ENCODE results near the gene GSTT2. TPM values are rescaled to one million over a fixed set of nuclear protein-coding genes. Genes with fewer than 3 reads are reported as not detected.

The GSTT2 gene
- total and polyA plus RNA-seq, 10 of the 15 experiments (the other 5 are each of a cell fraction or from before 2014, with no cell fraction given): not detected

- ChIA-PET RAD21 (ENCODE audit: unreplicated experiment) (no interaction called here), POLR2A (interaction anchor here (1.8 kb wide), 1 partner anchor 9 kb away, joined by 3 read pairs; no protein-coding TSS in a partner anchor), SMC1A (ENCODE audit: uncharacterized antibody, unreplicated experiment) (no interaction called here), CTCF (no interaction called here)
- Histone ChIP-seq H3K4me1 (ENCODE audit: control insufficient read depth, insufficient read depth, low read length) (no peaks in the 10 kb centered on the region), H3K4me3 (no peak overlapping the region), H3K4me2 (ENCODE audit: control insufficient read depth, insufficient read depth) (no peak overlapping the region), H3K79me2 (ENCODE audit: control insufficient read depth, insufficient read depth, low read length) (no peaks in the 10 kb centered on the region), H3K27ac (ENCODE audit: control insufficient read depth, insufficient read depth) (no peak overlapping the region), H3K27me3 (replicated peaks in 1 of 2; ENCODE audit: control insufficient read depth in 2 of 2, insufficient read depth in 2 of 2, low read length in 1 of 2) (no peaks in the 10 kb centered on the region), H3K9ac (ENCODE audit: control insufficient read depth, insufficient read depth, low read length) (no peak overlapping the region), H3K9me3 (replicated peaks; ENCODE audit: control insufficient read depth, insufficient read depth, low read length) (no peaks in the 10 kb centered on the region), H4K20me1 (ENCODE audit: control insufficient read depth, insufficient read depth) (no peaks in the 10 kb centered on the region), H2AFZ (ENCODE audit: control insufficient read depth, low read depth, low read length) (no peak overlapping the region), H3K36me3 (ENCODE audit: control insufficient read depth in 2 of 2, insufficient read depth in 2 of 2, low read length in 1 of 2) (no peaks in the 10 kb centered on the region)
- WGBS (ENCODE audit: insufficient coverage, insufficient replicate concordance, low lambda C conversion rate, missing lambda C conversion rate): 72% methylated on average over 5 of the region's 5 CpGs
- TF ChIP-seq IKZF1 (conservative IDR thresholded peaks at IDR 0.05) (no peak), POLR2AphosphoS5 (IDR thresholded peaks at IDR 0.05; ENCODE audit: low read length) (no peak), WRNIP1 (IDR thresholded peaks at IDR 0.05; ENCODE audit: borderline replicate concordance, low read depth, low read length) (no peak), MEF2A (IDR thresholded peaks at IDR 0.05; ENCODE audit: insufficient read depth, low read depth, low read length) (no peak), IRF5 (IDR thresholded peaks at IDR 0.05; ENCODE audit: borderline replicate concordance) (no peak), ZNF24 (IDR thresholded peaks at IDR 0.05) (no peak), ASH2L (IDR thresholded peaks at IDR 0.05; ENCODE audit: borderline replicate concordance, low read depth) (no peak), BRCA1 (IDR thresholded peaks at IDR 0.05; ENCODE audit: low read depth, low read length) (no peak), POU2F2 (IDR thresholded peaks at IDR 0.05; ENCODE audit: borderline replicate concordance, low read depth, low read length) (no peak), TCF12 (IDR thresholded peaks at IDR 0.05; ENCODE audit: low read depth, low read length) (no peak), USF2 (IDR thresholded peaks at IDR 0.05; ENCODE audit: borderline replicate concordance, low read depth, low read length) (no peak)
- TF ChIP-seq, protein P1, sequence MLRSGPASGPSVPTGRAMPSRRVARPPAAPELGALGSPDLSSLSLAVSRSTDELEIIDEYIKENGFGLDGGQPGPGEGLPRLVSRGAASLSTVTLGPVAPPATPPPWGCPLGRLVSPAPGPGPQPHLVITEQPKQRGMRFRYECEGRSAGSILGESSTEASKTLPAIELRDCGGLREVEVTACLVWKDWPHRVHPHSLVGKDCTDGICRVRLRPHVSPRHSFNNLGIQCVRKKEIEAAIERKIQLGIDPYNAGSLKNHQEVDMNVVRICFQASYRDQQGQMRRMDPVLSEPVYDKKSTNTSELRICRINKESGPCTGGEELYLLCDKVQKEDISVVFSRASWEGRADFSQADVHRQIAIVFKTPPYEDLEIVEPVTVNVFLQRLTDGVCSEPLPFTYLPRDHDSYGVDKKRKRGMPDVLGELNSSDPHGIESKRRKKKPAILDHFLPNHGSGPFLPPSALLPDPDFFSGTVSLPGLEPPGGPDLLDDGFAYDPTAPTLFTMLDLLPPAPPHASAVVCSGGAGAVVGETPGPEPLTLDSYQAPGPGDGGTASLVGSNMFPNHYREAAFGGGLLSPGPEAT (IDR thresholded peaks at IDR 0.05; ENCODE audit: low read depth): no peak
- TF ChIP-seq, protein P2, sequence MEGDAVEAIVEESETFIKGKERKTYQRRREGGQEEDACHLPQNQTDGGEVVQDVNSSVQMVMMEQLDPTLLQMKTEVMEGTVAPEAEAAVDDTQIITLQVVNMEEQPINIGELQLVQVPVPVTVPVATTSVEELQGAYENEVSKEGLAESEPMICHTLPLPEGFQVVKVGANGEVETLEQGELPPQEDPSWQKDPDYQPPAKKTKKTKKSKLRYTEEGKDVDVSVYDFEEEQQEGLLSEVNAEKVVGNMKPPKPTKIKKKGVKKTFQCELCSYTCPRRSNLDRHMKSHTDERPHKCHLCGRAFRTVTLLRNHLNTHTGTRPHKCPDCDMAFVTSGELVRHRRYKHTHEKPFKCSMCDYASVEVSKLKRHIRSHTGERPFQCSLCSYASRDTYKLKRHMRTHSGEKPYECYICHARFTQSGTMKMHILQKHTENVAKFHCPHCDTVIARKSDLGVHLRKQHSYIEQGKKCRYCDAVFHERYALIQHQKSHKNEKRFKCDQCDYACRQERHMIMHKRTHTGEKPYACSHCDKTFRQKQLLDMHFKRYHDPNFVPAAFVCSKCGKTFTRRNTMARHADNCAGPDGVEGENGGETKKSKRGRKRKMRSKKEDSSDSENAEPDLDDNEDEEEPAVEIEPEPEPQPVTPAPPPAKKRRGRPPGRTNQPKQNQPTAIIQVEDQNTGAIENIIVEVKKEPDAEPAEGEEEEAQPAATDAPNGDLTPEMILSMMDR (IDR thresholded peaks at IDR 0.05 in 2 of 3, conservative IDR thresholded peaks at IDR 0.05 in 1 of 3; ENCODE audit: control insufficient read depth in 2 of 3, extremely low read depth in 1 of 3, insufficient read depth in 1 of 3, low read depth in 3 of 3, low read length in 3 of 3): no peak
- intact Hi-C loops (cut with micrococcal nuclease; ENCODE audit: unreplicated experiment) (loop anchor here (10.0 kb wide), 1 partner anchor 58 kb away; no protein-coding TSS in a partner anchor), in situ Hi-C loops (cut with MboI) (no loop called here)
- no TSS peak for BruUV-seq (replicated peaks)
- DNase-seq (ENCODE audit: low read depth, low spot score) (no peak), FAIRE-seq (no peak), ATAC-seq (no peak)
Observed at GRCh38 chr22:24002851-24003250, 22.9 kb downstream of the GSTT2 start.
